Caki2 (cell line): ENCODE measurements around the gene CCNI2. TPM values are rescaled to one million over a fixed set of nuclear protein-coding genes. Genes with fewer than 3 reads are reported as not detected.
"Not testable (repeated sequence)": the region's sequence is repeated elsewhere in the genome, so short reads cannot be mapped to it uniquely, and the experiment has no call there.

Source experiments
- DNase-seq: peaks from one replicate; pipeline ENCODE4 v3.0.0-alpha.2; 2015; ENCODE audit warnings: low read depth
- in situ Hi-C: cut with HindIII; loops from 2 replicates; pipeline ENCODE4 v1.10.0; 2016; ENCODE audit warnings: low sequenced_read_pairs, low pct_unique_long_range_greater_than_20kb, mixed read lengths
- total RNA-seq: library from RNA; depleted of rRNA; stranded (reverse); fragments of >200 nt; shearing (Covaris generic); gene quantifications from 2 replicates; pipeline ENCODE4 v1.2.3, GENCODE V29; 2014; ENCODE audit warnings: low replicate concordance; rRNA removed

Gene CCNI2
- total RNA-seq, 1 experiment from 2014 or later: not detected

DNA sequence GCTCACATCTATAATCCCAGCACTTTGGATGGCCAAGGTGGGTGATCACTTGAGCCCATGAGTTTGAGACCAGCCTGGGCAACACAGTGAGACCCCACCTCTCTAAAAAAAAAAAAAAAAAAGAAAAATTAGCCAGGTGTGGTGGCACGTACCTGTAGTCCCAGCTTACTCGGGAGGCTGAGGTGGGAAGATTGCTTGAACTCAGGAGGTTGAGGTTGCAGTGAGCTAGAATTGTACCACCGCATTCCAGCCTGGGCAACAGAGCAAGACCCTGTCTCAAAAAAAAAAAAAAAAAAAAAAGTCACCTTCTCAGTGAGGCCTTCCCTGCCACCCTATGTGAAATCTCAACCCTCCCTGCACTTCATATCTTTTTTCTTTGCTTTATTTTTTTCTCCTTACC, 43.8 kb downstream of the CCNI2 start:
- in situ Hi-C loops: no loop called here

DNA sequence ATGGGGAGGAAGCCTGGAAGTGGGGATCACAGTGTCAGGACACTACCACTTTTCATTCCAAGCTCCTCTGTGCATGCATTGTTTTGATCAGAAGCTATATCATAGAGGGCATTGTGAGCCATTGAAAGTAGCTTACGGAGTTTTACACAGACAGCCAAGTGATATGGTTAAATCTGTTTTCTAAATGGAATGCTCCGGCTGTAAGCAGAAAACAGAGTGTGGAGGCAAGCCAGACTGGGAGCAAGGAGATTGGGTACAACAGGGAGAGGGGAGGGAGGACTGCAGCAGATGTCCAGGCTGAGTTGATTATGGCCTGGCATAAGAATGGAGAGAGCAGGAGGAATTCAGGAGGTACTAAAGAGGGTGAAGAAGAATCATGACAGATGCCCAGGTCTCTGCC, 50.4 kb downstream of the CCNI2 start:
- in situ Hi-C loops: no loop called here
- DNase-seq: no peak

More for the DNA sequence above, 43.8 kb downstream of the CCNI2 start:
- no peak for DNase-seq

DNA sequence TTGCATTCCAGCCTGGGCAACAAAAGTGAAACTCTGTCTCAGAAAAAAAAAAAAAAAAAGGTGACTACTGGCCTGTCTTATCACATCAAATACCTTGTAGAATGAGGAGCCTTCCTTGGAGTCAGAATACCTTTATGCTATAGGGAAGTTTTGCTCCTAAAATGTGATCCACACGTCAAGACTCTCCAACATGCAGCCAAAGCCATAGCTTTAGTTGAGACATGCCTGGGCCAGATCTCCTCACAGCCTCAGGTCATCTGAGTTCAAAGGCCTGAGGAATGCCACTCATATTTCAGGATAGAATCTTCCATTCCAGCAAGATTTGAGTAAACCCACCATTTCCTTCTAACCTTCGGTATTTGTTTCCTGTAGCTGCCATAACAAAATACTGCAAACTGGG, 52.2 kb downstream of the CCNI2 start:
- no peak for DNase-seq
- in situ Hi-C loops: no loop called here

GRCh38 chr5:132800545-132800944, 53.3 kb downstream of the CCNI2 start:
- DNase-seq: no peak
- in situ Hi-C loops: no loop called here

DNA sequence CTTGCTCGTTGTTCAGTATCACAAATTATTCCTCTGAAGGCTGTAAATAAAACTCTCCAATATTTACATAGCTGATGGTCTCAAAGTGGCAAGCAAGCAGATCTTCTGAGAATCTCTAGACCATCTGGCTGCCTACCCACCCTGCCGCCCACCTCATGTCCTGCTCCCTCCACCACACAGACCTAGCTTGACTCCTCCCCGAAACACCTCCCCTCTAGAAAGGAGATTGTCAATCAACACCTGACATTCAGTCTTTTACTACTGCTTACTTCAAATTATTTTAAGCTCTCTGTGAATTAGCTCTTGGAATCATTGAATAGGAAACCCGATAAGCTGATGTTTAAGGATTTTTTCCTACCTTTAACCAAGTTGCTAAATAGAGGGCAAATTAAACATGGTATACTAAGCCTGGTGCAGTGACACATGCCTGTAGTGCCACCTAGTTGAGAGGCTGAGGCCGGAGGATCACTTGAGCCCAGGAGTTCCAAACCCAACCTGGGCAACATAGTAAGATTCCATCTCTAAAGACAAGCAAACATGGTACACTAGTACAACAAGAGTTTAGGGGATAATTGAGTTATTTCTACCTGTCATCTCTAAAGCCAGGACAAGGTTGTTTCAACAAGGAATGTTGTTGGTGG, 54.9 kb downstream of the CCNI2 start:
- no peak for DNase-seq
- in situ Hi-C loops: no loop called here

- DNase-seq, in situ Hi-C loops: not testable (repeated sequence)
These were observed 55.5 kb downstream of the CCNI2 start for GRCh38 chr5:132802685-132803066.

Other genes with a start within 250 kb of the CCNI2 start
- not detected in 2 replicates for gene IL5, start 203.9 kb upstream of the CCNI2 start, total RNA-seq
- 14.9 and 19.6 TPM in 2 replicates for gene RAD50, start 190.4 kb upstream of the CCNI2 start, total RNA-seq
- not detected in 2 replicates for gene IL13, start 89.3 kb upstream of the CCNI2 start, total RNA-seq
- not detected in 2 replicates for gene IL4, start 73.4 kb upstream of the CCNI2 start, total RNA-seq
- 0.49 and 2.1 TPM in 2 replicates for gene KIF3A, start 9.9 kb upstream of the CCNI2 start, total RNA-seq
- 23.7 and 24.5 TPM in 2 replicates for gene SEPTIN8, start 29.8 kb downstream of the CCNI2 start, total RNA-seq
- gene SOWAHA, start 65.9 kb downstream of the CCNI2 start, total RNA-seq: not detected in 2 replicates
- gene SHROOM1, start 83.2 kb downstream of the CCNI2 start, total RNA-seq: 8.7 and 11.6 TPM in 2 replicates
- gene GDF9, start 119.0 kb downstream of the CCNI2 start, total RNA-seq: 0.30 TPM in 1 of 2 replicates, not detected in the other
- gene UQCRQ, start 119.2 kb downstream of the CCNI2 start, total RNA-seq: 254 and 303 TPM in 2 replicates
- gene LEAP2, start 126.2 kb downstream of the CCNI2 start, total RNA-seq: not detected in 2 replicates
- 11.5 and 12.7 TPM in 2 replicates for gene AFF4, start 216.2 kb downstream of the CCNI2 start, total RNA-seq